ENCODE data around the gene GALNTL6. TPM values are rescaled to one million over a fixed set of nuclear protein-coding genes. Genes with fewer than 3 reads are reported as not detected.

Gene GALNTL6
- total and polyA plus RNA-seq, 9 of the 15 experiments (the other 6 are each of a cell fraction or from before 2014, with no cell fraction given): 0.18 to 0.50 (median 0.29) TPM

GRCh38 chr4:172997856-172998255, 1184.7 kb downstream of the GALNTL6 start (continued):
- TF ChIP-seq TSHZ1 (CRISPR knock-in tag; IDR thresholded peaks at IDR 0.05) (no peak), ATF1 (CRISPR knock-in tag; IDR thresholded peaks at IDR 0.05) (no peak), ATF1 (tag; IDR thresholded peaks at IDR 0.05) (no peak), SAP30 (IDR thresholded peaks at IDR 0.05; ENCODE audit: borderline replicate concordance, insufficient read depth, low read depth, low read length, poor library complexity, severe bottlenecking) (no peak), CBFA2T2 (conservative IDR thresholded peaks at IDR 0.05) (no peak)

Measured in K562 (cell line).